ENCODE results near the gene CYGB. TPM values are rescaled to one million over a fixed set of nuclear protein-coding genes. Genes with fewer than 3 reads are reported as not detected.

Gene CYGB
- total and polyA plus RNA-seq, 2 of the 13 experiments (the other 11 are each of a cell fraction or from before 2014, with no cell fraction given), result 18.9 to 27.1 TPM

GRCh38 chr17:76523084-76524037, 14.1 kb downstream of the CYGB start (continued):
- no peak for TF ChIP-seq ZBTB14 (CRISPR knock-in tag; IDR thresholded peaks at IDR 0.05)
- no peak for TF ChIP-seq ZNF20 (CRISPR knock-in tag; IDR thresholded peaks at IDR 0.05)
- TF ChIP-seq ZNF256 (CRISPR knock-in tag; conservative IDR thresholded peaks at IDR 0.05), result no peak
- TF ChIP-seq DZIP1 (CRISPR knock-in tag; IDR thresholded peaks at IDR 0.05), result 0 out of 2 replicates have a peak, but pooled peaks have one; percentile 35
- no peak for TF ChIP-seq ZNF207 (IDR thresholded peaks at IDR 0.05; ENCODE audit: borderline replicate concordance)
- TF ChIP-seq ZNF607 (CRISPR knock-in tag; IDR thresholded peaks at IDR 0.05; ENCODE audit: borderline replicate concordance), result peak; percentile 82; the same call in 1 of the 2 replicates
- no peak for TF ChIP-seq SNAPC5 (CRISPR knock-in tag; IDR thresholded peaks at IDR 0.05; ENCODE audit: borderline replicate concordance)
- TF ChIP-seq FOXA1 (IDR thresholded peaks at IDR 0.05), result no peak
- TF ChIP-seq FOXA1 (CRISPR knock-in tag; IDR thresholded peaks at IDR 0.05), result peak; percentile 42; the same call in 1 of the 2 replicates
- peak; percentile 73 for TF ChIP-seq ATF2 (CRISPR knock-in tag; IDR thresholded peaks at IDR 0.05)
- no peak for TF ChIP-seq ZNF468 (CRISPR knock-in tag; IDR thresholded peaks at IDR 0.05)
- no peak for TF ChIP-seq HNF4G (IDR thresholded peaks at IDR 0.05; ENCODE audit: borderline replicate concordance, low read depth, low read length)
- TF ChIP-seq HNF4G (CRISPR knock-in tag; IDR thresholded peaks at IDR 0.05; ENCODE audit: borderline replicate concordance, low read depth), result 0 out of 2 replicates have a peak, but pooled peaks have one; percentile 42
